Measurements from ENCODE around the gene CLSTN2. TPM values are rescaled to one million over a fixed set of nuclear protein-coding genes. Genes with fewer than 3 reads are reported as not detected.

The CLSTN2 gene
- total RNA-seq, 1 donor from 2014 or later = 3.9 TPM

DNA sequence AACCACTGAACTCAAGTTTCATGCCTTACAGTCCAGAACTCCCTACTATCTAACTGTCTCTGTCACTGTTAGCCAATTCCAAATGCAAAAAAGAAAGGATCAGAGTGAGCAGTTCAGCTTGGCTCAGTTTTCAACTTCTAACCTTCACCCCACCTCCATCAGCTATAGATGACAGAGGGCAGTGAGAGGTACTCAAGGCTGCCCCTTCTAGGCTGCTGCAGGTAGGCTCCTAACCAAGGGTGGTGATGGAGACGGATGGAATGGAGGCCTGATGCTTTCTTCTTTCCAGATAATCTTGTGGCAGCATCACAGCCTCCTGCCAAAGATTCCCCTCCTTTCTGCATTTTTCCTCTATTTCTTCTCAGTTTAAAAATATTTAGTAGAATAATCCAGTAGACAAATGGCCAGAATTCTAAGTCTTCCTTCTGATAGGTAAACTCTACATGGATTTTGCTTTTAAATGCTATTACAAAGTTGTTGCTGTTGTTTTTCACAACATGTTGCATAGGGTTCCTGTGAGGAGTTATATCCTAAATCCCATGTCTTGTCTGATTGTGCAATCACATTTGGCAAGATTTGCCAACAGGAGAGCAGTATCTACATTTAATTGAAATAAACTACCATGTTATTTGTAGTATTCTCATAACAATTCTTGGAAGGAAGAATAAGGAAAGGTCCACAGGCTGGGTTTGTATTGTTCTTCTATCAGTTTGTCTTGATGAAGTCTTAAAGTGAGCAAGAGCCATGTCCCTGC is 441.3 kb downstream of the CLSTN2 start:
- no peak for DNase-seq (ENCODE audit: low spot score)
- intact Hi-C loops (cut with DNase I) = no loop called here

DNA sequence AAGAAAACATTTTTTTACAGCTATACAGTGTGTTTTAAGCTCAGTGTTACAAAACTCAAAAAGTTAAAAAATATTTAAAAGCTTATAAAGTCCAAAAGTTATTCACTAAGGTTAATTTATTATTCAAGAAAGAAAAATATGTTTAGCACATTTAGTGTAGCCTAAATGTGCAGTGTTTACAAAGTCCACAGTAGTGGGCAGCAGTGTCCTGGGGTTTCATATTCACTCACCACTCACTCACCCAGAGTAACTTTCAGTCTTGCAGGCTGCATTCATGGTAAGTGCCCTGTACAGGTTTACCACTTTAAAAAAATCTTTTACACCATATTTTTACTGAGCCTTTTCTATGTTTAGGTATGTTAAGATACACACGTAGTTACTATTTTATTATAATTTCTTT is 442.7 kb downstream of the CLSTN2 start:
- intact Hi-C loops (cut with DNase I) = no loop called here
- DNase-seq (ENCODE audit: low spot score) = no peak

DNA sequence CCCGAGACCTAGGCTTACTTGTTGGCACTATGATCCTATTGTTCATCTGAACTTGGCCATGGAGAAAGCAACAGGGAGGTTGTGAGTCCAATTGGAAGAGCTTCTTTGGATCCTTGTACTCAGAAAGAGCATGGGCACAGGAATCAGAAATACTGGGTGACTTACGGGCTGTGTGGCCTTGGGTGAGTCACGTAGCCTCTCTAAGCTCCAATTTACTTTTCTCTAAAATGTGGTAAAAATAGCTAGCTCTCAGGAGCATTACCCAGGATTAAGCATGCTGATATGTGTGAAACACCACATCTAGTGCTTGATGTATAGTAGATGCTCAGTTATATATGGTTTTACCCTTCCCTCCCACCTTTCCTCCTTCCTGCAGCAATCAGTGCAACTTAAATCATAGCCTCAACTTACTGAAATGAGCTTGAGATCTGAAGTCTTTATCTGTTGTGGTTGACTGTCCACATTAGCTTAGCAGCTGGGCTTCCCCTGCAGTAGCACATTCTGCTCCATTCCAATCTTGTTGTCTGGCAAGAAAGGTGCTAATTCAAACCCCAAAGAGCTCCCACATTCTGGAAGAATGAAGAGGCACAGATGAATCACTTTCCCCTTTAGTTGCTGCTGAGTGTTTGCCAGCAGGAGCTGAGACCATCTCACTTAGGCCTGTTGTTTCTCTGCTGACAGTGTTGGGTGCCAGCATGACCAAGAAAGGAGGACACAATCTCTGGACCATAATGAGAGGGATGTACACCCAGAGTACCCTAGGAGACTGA is 443.8 kb downstream of the CLSTN2 start:
- intact Hi-C loops (cut with DNase I) = no loop called here
- DNase-seq (ENCODE audit: low spot score) = no peak

DNA sequence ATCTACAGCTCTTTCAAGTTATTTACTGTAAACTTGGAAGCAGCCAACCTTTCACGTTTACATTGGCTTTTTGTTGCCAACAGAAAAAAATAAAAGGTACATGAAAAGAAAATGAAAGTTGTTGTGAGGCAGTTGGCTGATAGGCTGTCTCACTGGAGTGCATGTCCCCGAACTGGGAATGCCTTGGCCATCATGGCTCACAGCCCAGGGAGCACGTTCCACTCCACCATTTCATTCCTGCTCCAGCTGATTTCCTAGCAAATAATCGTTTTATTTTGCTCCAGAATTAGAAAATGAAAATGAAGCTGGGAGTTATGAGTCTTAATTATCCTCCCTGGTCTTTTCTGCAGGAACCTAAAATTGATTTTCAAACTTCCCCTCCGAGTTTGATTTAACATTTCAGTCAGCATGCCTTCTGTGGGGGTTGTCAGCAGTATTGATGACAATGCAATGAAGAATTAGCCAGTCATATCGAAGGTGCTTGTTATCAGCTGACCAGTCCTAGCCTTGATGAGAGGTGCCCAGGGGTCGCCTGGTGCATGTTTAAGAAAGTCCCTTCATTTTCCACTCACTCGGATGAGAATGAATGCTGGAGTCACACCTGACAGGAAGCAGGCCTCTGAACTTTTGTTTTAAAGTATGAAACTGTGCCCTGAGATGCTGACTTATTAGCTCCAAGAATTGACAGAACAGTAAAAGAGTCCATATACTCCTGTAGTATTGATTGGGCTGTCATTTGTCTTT is 449.2 kb downstream of the CLSTN2 start:
- intact Hi-C loops (cut with DNase I) = no loop called here

DNA sequence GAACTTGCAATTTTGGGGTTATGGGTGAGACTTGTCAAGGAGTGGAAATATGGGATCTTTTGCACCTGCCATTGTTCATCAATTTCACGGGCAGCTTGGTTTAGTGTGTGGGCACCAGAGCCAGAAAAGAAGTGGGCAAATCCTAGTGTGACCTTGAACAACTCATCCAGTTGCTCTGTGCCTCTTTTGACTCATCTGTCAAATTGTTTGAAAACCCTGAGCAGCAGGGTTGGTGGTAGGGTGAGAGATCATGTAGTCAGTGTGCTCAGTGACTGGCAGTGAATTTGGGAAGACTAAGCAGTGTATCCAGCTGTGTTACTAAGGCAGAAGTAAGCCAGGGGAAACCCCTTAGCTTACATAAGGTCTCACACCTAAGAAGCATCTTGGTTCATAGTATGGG is 449.9 kb downstream of the CLSTN2 start:
- intact Hi-C loops (cut with DNase I) = no loop called here

More for the DNA sequence above, 449.2 kb downstream of the CLSTN2 start:
- DNase-seq (ENCODE audit: low spot score) = no peak

DNA sequence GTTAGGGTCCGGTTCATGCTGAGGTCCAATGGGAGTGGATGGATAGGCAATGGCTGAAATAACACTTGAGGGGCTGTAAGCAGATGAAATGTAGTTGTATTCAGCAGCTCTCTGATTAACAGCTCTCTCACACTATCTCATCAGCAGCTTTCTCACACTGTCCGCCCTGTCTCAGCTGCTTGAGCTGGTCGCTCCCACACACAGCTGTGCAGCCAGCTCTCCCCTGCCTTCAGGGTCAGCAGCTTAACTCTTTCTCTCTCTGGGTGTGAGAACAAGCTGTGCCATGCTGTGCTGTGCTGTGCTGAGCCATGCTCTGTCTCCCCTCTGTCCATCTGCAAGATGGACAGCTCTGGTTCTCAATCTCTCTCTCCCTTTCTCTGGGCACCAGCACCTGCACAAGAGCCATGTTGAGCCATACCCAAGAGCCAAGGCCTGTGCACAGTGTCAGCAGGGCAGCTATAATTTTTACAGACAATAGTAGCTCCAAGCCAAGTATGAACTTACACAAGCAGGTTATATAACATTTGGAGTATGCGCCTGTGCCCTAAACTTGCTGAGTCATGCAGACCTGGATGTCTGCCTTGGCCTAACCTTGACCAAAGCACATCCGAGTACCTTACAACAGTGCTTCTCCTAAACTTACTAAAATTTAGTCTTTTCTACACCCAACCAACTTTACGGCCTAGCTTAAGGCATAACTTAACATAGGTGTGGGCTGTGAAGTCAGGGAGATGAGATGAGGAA is 451.5 kb downstream of the CLSTN2 start:
- intact Hi-C loops (cut with DNase I) = no loop called here
- DNase-seq (ENCODE audit: low spot score) = no peak

More for the DNA sequence above, 449.9 kb downstream of the CLSTN2 start:
- DNase-seq (ENCODE audit: low spot score) = no peak

DNA sequence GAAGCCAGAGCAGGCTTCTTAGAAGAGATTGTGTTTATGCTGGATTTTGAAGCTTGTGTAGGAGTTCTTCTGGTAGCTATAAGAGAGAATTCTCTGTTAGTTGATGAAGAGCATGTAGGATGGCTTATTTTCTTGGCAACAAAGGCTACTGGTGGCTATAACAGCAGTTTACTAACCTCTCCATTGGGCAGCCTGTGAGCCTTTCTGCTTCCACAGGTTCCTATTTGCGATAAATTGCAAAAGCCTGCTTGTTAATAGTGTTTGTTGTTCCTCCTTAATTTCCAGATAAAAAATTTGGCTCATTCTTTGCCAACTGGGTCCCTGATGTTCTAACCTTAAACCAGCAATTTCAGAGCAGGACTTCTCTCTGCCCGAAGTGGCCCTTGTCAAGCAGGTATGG is 452.3 kb downstream of the CLSTN2 start:
- intact Hi-C loops (cut with DNase I) = no loop called here

DNA sequence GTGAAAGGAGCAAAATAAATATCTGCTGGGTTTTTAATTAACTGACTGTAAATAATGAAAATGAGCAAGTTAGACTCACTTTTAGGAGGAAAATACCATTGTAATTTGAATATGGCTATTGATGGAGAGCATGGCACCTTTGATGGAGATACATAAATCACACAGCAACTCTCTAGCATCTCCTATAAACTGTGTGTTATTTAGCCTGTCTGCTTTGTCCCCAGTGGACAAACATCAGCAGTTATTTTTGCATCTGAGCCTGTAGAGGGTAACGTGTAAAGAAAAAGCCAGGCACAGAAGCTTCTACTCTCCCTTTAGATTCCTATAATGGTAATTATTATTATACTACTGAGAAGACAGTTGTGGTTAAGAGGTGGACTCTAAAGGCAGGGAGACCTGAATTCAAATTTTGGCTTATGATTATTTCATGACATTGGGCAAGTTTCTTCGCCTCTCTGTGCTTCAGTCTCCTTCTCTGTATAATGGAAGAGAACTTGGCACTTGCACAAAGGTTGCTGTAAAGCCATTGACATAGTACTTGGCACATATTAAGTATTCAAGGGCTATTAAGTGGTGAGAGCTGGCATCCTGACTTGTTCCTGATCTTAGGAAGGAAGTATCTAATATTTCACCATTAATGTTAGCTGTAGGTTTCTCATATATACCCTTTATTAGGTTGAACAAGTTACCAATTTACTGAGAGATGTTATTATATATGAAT is 453.4 kb downstream of the CLSTN2 start:
- no peak for DNase-seq (ENCODE audit: low spot score)
- intact Hi-C loops (cut with DNase I) = no loop called here

More for the DNA sequence above, 452.3 kb downstream of the CLSTN2 start:
- DNase-seq (ENCODE audit: low spot score) = no peak

DNA sequence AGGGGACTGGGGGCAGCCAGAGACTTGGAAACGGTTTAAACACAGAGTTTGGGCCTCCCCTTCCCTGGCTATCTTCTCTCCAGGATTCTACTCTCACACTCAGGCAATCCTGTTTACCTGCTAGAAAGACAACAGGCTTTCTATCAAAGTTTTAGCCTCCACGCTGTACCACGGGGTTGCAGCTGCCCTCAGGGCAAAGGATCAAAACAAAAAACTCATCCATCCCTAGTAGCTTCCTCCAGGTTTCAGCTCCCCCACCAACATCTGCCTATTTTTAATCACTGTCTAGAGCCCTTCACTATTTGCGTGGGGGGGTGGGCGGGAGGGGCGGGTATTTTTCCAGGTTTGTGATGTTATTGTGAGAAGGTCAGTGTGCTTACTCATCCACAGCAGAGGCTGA is 456.1 kb downstream of the CLSTN2 start:
- no peak for DNase-seq (ENCODE audit: low spot score)
- intact Hi-C loops (cut with DNase I) = no loop called here

DNA sequence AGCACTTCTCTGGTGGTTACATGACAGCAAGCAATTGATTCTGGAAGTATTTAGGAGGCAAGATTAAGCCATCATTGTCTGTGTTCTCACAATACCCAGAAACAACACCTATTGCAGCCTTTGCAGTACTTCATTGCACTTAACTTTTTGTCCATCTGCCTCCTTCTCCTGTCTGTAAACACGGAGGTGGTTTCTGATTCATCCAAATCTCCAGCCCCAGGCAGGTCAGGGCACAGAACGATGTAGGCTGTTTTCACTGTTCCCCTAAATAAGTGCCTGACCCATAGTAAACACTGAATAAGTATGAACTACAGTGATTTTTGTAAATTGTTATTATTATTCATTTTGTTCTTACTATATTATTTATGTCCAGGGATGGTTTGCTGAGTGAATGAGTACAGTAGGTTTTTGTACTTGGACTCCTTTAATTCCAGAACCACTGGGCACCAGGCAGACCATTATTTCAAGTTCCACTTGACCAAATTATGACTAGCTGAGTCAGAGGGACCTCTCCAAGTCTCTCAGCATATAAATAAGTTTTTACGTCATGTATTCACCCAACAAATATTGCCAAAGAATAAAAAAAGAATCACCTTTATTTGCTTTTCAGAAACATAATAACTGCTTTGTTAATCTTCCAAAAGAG is 459.6 kb downstream of the CLSTN2 start:
- intact Hi-C loops (cut with DNase I) = no loop called here
- no peak for DNase-seq (ENCODE audit: low spot score)

DNA sequence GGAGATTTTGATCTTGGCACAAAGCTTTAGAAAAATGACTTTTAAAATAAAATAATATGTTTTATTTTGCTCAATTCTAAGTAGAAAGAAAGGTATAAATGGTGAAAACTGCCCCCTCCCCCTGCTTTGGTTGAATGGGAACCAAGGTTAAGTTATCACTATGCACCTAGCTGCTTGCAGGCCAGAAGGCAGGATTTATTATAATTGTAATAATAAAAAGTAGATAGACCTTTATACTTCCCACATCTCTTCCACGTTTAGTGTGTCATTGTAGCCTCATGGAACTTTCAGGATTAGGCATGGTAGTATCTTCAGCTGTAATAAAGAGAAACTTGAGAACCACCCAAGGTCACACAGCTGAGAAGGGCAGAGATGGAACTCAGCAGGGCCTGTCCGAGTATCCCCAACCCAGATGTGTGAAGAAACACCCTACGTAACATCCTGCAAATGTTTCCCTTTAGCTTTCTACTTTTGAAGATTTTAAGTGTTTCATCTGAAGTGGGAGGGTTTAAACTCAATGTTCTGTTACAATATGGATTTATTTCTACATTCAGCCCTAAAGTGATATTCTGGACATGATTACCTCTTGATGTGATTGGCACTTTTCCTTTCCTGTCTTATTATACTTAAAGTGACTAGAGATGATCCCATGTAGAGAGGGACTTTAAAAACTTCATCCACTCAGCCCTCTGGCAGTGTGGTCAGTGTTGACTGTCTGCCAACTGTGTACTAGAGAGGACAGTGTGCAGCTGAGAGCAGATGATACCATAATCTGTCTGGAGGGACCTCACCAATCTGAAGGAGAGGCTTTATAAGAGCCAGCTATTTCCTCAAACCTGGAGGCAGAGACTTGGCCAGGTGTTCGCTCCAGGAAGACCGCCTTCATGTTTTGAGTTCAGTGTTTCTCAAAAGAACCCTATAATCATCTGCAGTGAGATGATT is 460.4 kb downstream of the CLSTN2 start:
- DNase-seq (ENCODE audit: low spot score) = no peak
- intact Hi-C loops (cut with DNase I) = no loop called here

DNA sequence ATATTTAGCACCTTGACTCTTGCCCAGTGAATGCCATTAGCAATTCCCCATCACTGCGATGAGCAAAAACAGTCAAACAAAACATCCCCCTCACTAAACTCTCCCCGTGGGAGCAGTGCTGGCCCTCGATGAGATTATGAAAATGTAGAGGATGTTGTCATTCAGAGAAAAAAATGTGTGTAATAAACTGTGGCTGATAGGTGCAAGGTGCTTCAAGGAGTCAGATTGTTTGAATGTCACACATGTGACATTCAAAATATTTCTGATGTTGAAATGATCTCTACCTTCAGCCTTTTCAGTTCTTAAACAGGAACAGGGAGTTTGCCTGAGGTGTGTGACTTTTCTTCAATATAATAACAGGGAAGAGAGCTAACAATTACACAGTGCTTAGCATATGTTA is 461.1 kb downstream of the CLSTN2 start:
- DNase-seq (ENCODE audit: low spot score) = no peak
- intact Hi-C loops (cut with DNase I) = no loop called here

DNA sequence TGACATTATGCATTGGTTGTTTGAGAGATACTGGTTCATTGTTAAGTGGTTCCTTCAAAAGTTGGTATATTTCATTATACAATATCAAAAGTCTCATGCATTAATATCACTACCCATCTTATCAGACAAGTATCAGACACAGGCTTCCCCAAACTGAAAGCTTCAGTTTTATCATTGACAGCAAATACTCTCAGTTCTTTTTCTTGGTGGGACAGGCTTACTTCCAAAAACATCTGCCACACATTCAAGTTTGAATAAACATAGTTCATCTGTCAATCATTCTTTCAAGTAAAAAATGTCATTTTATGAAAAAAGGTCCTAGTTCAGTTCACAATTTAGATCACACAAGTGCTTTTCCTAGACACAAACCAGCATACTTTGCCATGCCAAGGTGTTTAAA is 462.9 kb downstream of the CLSTN2 start:
- intact Hi-C loops (cut with DNase I) = no loop called here
- no peak for DNase-seq (ENCODE audit: low spot score)

DNA sequence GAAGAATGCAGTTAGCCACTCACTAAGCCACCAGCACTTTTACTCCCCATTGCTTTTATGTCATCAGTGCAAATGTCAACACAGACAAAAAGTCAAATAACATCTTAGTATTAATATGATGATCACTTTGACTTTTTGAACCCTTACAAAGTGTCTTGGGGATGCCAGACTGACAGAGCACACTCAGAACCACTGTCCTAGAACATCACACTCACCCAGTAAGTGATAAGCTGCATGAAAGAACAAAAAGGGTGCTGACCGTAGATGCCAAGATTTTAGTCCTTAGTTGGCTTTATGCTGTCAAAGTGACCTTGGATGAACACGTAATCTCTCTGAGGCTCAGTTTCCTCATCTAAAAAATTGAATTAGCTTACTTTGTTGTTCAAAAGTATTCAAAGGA is 463.4 kb downstream of the CLSTN2 start:
- DNase-seq (ENCODE audit: low spot score) = no peak
- intact Hi-C loops (cut with DNase I) = no loop called here

DNA sequence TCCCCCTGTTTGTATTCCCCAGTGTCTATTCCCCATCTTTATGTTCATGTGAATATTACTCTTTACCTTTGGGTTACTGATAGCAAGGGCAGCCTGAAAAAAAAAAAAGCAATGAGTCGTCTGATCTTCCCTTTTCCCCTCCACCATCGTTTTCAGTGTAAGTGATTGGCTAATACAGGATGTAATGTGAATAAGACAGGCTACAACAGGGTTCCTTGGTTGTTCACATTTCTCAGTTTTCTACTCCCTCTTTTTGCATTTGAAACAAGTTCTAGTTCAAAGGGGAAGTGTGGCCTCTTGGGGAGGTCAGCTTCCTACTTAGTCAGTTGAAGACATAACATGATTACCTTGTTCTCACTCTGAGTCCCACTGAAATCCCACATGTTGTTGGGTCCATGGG is 464.9 kb downstream of the CLSTN2 start:
- DNase-seq (ENCODE audit: low spot score) = no peak
- intact Hi-C loops (cut with DNase I) = no loop called here

DNA sequence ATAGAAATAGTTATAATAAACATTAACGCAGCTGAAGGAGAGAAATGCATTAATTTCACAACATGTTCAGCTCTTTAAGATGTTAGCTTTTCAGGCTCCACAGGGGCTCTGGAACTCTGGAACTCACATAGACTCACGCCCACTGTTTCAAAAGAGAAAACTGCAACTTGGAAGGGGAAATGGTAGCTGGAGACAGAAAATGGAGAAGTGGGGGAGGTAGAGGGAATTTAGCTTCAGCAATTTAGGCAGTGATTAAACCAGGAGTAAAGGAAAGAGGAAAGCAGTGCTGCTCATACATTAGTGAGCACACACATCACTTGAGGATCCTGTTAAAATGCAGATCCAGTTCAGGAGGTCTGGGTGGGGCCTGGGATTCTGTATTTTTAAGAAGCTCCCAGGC is 468.1 kb downstream of the CLSTN2 start:
- intact Hi-C loops (cut with DNase I) = no loop called here
- DNase-seq (ENCODE audit: low spot score) = no peak

DNA sequence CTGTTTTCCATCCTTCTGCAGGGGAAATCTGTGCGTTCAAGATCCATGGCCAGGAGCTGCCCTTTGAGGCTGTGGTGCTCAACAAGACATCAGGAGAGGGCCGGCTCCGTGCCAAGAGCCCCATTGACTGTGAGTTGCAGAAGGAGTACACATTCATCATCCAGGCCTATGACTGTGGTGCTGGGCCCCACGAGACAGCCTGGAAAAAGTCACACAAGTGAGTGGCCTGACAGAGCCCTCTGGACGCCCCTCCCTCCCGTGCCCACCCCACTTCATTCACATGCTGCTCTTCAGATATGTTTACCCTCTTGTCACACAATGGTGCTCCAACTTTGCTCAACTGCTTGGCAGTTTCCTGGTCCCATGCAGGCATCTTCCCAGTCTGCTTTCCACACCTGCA is 468.6 kb downstream of the CLSTN2 start:
- no peak for DNase-seq (ENCODE audit: low spot score)
- intact Hi-C loops (cut with DNase I) = no loop called here

DNA sequence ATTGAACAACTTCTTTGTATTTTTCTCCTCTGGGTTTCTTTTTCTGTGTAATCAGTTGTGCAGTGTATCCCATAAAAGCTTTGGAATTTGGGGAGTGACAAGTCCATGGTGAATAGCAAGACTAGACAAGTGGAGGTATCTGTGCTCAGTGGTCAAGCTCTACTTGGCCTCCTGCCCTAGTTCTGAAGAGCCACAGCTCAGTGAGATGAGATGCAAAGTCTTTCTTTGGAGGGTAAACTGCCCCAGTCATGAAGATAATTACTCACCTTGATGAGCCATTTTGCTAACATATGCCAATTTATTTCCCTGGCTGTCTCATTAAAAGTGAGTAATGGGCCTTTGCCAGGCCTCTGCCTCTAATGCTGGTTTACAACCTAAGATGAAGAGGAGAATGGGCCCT is 471.7 kb downstream of the CLSTN2 start:
- DNase-seq (ENCODE audit: low spot score) = no peak
- intact Hi-C loops (cut with DNase I) = no loop called here
